ENCODE measurements around the gene PAK1. TPM values are rescaled to one million over a fixed set of nuclear protein-coding genes. Genes with fewer than 3 reads are reported as not detected.

PAK1 gene
- total RNA-seq, 1 donor from 2014 or later: 69.3 TPM

DNA sequence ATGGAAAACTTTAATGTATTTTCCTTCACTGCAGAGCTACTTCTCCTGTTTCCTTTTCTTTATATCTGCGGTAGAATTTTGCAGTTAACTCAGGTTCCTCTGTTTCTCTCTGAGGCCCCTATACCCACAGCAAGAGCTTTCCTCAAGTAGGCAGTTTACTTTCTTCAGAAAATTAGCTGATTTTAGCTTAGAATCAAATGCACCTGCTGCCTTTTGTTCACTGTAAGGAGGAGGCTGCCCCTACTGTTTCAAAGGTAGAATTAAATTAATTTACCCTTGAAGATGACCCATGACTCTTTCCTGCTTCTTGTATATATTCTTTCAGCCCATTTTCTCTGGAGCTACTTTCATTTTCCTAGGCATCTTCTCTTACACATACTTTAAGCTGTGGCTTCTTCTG lies 103.7 kb downstream of the PAK1 start:
- DNase-seq: no peak

DNA sequence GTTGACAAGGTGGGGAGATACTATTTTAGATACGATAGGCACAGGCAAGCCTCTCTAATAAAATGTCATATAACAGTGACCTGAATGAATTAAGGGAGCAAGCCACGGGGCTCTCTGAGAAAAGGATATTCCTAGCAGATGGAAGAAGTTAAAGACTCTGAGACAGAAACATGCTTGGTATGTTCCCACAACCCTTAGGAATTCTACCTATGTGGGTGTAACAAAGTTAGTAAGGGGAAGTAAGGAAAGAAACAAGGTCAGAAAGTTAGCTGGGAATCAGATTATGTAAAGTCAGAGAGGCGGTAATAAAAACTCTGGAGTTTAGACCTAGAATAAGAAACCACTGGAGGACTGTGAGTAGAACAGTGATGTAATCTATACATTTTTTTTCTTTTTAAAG lies 112.7 kb downstream of the PAK1 start:
- DNase-seq: no peak

DNA sequence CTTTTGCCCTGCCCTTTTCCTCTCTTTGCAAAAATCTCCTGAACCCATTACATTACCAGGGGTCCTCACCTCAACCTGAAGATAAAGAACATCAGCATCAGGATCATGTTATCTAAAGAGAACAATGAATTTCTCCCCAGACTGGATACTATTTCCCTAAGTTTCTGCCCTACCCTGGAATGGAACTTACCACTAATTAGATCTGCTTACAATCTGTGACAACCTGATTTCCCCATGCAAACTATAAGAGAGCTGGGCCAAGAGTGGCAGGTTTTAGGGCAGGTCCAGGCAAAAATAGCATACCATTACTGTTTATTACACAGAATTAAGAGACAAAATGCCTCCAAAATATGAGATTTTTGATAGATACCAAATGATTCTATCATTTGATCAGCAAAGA lies 114.4 kb downstream of the PAK1 start:
- no peak for DNase-seq

DNA sequence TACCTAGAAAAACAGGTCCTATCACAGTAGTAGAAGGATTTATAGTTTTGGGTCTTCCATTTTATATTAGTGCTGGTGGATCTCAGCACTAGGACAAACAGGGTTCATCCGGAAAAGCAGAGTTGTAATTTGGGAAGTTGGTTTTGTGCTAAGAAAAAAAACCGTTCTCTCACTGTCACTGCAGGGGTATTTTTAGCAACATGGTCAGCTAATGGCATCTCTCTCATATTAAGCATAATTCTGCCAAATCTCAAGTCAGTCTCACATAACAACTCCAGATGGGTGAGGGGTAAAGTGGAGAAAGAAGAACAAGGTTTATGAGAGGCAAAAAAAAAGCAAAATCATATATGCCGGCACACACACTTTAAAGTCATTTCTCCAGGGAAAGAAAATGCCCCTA lies 120.8 kb downstream of the PAK1 start:
- DNase-seq: no peak

DNA sequence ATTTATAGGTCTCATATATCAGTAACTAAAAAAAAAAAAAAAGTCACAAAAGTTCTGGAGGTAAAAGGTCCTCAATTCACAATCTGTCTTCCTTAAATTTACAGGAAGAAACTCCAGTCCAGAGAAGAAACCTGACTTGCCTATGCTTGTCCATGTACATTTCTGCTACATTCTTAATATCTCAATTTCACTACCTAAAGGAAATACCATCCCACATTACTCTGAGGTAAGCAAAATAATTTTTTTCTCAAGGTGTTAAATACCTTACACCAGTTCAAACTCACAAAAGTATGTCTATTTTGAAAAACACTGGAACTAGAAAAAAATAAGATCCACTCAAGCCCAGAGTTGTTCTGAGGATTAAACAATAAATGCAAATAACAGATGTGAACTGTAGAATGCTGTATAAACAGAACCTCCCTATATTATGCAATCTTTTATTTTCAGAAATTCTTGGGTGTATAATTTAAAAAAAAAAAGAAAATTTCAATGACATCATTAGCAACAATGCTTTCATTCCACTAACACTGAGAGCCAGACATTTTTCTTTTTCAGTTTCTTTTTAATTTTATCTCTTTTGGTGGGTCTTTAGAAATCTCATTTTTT lies 122.5 kb downstream of the PAK1 start:
- no peak for DNase-seq

DNA sequence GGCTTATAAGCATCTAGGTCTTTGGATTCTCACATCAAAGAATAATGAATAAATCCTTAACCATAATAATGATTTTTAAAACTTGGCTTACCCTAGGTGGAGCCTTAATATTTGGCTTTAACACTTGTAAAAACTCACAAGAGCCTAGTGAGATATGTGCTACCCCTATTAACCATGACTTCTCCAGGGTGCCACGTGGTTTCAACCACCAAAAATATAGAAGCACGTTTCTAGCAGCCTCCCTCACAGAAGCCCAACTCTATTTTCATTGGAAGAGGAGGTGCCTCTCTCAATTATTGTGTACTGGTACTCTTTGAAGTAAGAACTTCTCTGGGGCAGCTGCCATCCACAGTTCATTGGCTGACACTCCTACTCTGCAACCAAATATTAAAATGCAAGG lies 125.9 kb downstream of the PAK1 start:
- DNase-seq: no peak

DNA sequence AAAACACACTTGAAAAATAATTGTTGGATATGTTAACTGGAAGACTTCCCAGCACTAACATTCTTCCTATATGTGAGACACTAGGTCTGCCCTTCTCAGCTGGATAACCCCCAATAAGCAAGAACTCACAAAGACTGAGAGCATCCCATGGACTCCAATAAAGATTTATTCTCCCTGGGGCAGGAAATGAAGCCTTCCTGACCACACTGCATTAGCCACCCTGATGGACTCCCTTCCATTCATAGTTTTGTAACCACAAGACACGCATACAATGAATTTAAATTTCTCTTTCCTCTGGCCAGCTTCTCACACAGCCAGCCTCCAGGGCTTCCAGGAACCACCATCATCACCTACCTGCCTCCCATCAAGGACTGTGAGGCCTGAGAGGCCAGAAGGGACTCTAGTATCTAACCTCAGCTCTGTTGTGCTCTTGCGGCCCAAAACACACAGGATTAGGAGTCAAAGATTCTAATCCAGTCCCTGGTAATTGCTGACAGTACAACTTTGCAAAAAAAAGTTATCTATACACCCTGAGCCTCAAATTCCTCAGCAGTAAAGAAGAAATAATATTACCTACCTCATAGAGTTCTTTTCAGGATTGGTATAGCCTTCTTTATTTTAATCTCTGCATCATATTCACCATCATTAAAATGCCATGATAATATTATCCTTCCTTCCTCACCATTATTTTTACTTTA lies 126.8 kb downstream of the PAK1 start:
- DNase-seq: no peak

DNA sequence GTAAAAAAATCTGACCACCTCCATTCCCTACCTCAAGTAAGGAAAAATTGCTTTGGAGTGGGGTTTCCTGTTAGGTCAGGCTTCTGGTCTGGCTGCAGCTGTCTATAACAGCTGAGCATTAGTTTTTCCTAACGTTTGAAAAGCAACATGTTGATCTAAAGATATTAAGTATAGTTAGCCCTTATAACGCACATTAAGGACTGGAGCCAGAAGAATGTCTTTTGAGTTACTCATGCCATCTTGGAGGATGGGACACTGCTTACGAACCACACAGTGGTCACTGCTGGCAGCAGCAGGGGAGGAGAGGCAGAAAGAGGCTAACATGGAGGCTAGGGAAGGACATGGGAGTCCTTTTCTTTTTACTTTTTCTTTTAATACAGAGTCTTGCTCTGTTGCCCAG lies 128.3 kb downstream of the PAK1 start:
- DNase-seq: no peak

DNA sequence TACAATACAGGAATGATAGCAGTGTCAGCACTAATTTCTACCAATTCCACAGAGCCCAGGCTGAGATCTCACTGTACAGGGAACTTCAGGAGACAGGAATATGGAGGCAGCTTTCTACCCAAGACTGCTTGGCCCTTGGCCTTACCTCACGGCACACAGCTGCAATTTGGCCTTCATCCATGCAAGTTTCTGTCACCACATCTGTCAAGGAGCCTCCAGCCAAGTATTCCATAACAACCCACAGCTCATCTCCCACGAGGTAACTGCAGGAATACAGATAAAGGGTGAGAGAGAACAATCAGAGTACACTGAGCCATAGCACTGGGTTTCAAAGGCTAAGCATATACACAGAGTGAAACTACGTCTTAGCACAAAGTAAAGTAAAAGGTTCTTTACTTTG lies 133.4 kb downstream of the PAK1 start:
- DNase-seq: no peak

DNA sequence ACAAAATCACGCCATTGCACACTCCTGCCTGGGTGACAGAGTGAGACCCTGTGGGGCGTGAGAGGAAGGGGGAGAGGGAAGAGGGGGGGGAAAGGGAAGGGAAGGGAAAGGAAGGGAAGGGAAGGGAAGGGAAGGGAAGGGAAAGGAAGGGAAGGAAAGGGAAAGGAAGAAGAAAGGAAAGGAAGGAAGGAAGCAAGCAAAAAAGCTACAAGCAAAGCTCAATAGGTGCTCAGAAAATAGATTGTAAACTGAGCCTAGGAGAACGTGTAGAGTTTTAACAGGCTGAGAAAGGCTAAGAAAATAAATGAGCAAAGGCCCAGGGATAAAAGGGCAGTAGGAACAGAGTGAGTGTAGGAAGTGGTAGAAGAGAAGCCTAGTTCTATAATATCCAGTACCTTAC lies 141.6 kb downstream of the PAK1 start:
- DNase-seq: no peak

DNA sequence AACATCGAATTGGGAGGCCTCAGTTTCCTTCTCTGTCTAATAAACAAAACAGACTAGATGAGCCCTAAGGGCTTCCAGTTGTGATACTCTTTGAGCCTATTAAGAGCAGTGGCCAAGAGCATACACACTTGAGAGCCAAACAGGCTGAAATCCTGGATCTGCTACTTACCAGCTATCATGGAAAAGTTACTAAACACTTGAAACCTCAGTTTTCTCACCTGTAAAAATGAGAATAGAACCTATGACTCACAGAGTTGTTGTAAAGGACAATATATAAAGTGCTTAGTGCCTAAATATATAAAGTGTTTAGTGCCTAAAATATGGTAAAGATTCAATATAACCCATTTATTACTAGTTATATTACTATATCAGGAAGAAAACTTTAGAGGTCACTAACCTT lies 148.7 kb downstream of the PAK1 start:
- no peak for DNase-seq

DNA sequence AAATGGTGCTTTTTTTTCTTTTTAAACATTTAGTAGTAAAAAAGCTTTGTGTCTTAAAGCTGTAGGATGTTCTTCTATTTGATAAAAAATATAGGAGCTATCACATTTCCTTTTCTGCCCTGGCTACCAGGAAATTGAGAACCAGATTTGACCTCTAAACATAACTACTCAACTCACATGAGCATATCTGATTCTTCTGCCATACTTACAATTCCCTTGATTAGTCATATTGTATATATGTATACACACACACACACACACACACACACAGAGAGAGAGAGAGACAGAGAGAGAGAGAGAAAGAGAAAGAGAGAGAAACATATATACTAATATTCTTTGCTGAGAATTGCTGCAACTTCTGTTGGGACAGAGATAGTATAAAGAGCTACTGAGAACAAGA lies 149.4 kb downstream of the PAK1 start:
- DNase-seq: no peak

DNA sequence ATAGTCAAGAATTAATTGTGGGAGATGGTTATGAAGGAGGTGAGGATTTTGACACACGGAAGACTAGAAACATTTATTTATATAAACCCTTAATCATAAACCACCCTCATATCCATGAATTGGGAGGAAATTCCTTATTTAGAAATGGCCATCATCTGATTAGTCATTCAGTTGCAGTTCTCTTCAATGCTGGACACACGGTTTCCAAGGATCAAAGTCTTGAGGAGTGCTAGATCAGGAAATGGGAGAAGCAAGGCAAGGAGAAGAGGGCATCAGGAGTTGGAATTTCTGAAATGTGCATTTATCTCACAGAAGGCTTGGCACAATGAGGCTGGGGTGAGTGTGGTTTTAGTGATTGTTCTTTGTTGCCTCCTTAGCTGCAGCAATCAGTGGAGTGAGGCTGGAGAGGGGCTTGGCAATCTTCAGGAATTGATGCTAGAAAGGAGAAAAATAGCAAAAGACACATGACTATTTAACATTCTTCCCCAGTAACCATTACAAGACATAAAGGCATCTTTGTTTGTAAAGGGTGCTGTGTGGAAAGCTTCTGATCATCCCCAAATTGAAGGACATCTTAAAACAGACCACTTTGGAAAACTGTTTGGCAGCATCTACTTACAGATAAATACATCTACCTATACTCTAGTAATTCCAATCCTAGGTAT lies 150.8 kb downstream of the PAK1 start:
- no peak for DNase-seq

DNA sequence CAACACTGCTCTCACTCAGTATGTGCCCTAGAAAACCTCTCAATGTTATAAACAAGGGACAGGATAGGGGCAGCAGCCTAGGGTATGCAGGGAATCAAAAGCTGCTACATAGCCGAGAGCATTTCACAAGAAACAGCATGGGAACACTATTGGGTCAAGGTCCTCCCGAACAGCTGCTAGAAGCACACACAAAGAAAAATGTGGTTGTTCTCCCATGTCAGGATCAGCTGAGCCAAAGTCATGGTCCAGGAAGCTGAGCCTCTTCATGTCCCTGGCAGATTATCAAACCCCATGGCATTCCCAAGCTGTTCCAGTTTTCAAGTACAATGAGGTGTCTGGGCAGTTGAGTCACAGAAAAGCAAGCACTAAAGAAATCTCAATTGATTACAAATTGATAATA lies 151.4 kb downstream of the PAK1 start:
- DNase-seq: no peak

DNA sequence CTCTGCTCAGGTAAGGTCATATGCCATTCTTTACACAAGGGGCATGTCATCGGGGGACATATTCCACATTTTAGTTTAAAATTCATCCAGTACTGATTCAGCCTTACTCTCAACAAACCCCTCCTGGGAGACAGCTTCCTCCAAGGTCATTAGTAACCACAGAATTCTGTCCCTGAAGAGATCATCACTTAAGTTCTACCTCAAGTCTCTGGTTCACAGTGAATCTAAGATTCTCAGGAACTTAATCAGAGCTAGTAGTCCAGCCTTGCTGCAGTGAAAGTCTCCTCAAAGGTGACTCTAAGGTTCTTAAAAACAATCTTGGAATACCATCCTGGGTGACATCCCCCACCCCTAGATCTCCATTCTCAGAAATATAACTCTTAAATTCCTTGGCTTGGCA lies 153.5 kb downstream of the PAK1 start:
- DNase-seq: no peak

DNA sequence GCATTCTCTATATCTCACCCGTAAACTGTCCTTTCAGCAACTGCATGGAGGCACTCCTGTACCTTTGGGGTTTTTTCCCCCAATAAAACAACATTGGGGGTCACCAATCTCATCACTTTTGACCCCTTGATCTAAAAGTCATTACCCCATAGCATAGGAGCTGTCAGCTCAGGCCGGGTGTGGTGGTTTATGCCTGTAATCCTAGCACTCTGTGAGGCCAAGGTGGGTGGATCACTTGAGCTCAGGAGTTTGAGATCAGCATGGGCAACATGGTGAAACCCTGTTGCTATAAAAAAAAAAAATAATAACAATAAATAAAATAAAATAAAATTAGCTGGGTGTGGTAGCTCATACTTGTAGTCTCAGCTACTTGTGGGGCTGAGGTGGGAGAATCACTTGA lies 155.3 kb downstream of the PAK1 start:
- DNase-seq: no peak

DNA sequence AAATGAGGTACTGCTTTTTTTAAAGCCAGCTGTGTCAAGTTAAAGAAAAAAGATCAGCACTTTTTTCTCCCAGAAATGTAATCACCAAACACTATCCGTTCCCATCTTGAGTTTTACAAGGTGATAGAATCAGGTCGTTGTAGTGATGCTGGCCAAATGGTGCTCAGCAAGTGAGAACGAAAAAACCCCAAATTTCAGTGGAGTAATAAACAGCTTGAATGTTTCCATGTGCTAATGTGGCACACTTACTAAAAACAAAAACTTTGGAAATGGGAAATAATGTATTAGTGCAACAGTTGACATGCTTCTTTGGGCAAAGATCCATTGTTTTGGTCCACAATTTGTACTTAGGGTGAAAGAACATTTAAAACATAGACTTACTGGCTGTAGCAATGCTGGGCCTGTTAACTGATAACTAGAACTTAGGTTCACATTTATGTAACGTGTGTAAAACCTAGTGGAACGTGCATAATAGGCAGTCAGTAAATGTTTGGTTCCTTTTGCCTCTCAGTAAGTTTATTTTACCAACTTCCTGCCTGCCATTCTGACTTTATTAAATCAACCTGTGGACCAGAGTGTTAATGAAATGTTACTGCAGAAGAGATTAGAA lies 157.1 kb downstream of the PAK1 start:
- DNase-seq: no peak

DNA sequence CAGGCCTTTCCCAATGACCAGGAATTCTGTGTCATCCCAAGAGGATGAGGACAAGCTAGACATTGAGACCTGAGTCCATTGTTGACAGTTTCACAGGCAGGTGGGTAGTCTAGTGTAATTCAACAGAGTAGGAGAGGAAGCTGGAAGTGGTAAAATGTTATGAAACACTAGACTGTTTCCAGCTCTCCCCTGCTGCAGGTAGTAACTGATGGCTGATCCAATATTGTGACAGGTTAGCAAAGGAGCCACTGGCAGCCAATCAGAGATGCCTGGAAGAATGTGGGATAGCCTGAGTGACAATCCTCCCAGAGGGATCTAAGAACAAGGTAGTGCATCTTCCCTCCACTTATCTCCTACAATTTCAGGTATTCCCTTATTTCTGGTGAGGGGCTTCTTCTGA lies 161.8 kb downstream of the PAK1 start:
- no peak for DNase-seq

DNA sequence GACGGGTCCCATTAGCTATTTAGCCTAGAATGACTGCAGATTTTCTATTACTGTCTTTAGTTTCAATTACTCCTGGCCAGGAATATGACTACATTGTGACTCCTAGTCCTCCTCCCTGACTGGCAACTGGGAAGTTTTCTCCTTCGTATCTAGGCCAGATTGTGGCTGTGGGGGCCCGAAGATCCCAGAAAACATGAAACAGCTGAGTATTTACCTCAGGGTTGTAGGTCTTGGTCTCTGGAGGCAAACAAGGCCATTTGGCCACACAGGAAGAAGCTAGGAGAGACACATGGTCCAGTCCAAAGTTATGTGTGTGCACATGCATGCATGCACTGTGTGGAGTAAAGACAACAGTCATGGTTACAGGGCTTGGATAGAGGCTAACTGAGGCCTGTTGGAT lies 162.2 kb downstream of the PAK1 start:
- DNase-seq: no peak

DNA sequence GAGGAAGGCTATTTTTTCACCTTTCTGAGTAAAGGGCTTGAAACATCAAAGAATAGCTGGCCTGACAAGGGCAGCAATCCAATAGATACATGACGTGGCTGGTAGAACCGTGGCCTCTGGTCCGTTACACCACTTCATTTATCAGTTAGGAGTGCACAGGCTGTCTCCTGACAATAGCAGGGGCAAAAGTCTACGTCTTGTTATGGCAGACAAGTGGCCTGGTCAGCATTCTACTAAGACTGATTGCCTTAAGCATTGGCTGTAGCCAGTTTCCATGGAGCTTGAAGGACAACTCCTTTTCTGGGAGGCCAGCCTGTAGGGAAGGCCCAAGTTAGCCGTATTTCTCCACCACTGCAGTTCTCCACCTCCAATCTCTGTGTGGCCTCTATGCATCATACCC lies 163.2 kb downstream of the PAK1 start:
- DNase-seq: no peak

DNA sequence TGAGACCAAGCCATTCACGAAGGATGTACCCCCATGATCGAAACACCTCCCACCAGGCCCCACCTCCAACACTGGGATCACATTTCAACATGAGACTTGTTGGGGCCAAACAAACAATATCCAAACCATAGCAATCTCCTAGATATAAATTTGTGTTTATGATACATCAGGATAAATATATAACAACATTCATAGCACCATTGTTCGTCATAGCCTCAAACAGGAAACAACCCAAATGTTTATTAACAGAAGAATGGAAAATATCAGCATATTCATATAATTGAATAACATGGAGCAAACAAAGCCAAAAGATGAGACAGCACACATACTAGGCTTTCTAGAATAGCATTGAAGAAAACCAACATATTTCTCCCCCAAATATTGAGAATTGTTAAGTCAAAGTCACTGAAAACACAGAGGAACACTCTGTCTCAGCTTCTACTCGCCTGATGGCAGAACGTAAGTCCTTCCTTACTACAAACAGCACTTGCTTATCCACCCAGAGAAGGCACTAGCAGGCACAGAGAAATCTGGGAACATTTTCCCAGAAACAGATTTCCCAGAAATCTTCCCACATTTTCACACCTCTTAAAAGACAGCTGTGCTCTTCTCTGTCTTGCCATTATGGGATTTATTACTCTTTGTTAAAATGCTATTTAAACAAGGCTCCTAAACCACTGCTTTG lies 164.4 kb downstream of the PAK1 start:
- DNase-seq: no peak

DNA sequence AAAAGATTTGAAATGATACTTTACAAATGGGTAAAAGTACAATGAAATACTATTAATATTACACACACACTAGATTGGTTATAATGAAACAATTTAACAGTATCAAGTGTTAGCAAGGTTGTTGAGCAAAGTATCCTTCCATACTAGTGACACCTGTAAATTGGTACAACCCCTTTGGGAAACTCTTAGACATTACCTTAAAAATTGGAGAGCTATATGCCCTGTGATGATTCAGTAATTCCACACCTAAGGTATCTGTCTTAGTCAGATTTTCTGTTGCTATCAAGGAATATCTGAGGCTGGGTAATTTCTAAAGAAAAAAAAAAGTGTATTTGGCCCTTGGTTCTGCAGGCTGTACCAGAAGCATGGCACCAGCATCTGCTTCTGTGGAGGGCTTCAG lies 165.1 kb downstream of the PAK1 start:
- no peak for DNase-seq

DNA sequence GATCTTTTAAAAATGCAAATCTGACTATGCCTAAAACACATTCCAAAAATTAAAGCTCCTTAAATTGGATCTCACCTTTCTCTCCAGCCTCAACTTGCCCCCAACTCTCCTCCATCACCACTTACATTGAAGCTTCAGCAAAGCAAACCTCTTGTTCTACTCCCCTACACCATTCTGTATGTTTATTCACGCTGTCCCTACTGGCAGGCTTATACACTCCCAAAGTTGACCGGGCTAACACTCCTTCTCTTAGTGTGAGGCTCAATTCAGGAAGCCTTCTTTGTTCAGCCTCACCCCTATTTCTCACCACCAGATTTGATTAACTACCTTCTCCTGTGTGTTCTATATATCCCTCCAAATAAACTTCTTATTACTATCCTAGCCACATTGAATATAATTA lies 170.6 kb downstream of the PAK1 start:
- DNase-seq: no peak

All from occipital lobe (tissue), 2 donors.